AG04450 (cell line): ENCODE measurements around the gene GNPTAB. TPM values are rescaled to one million over a fixed set of nuclear protein-coding genes. Genes with fewer than 3 reads are reported as not detected.

ENCODE experiments used
- CTCF ChIA-PET: fragments of 300-600, 350-600 bp; formaldehyde crosslinking; extraction: SDS; loops from one replicate; lab custom pipeline; 2022; ENCODE audit warnings: antibody characterized with exemption, inconsistent platforms; lab: Charles Lee
- POLR2A ChIA-PET: fragments of 350-600 bp; formaldehyde crosslinking; extraction: SDS; loops from one replicate; lab custom pipeline; 2021; ENCODE audit warnings: antibody characterized with exemption, inconsistent platforms; lab: Yijun Ruan, JAX
- DNase-seq: peaks from one replicate; pipeline ENCODE4 v3.0.0-alpha.2; 2011; ENCODE audit warnings: low read depth, low spot score
- H3K27ac ChIP-seq: one replicate; pipeline ENCODE4 v1.5.1; 2012; ENCODE audit warnings: low read depth, low read length, control low read depth
- H3K27me3 ChIP-seq: one replicate; pipeline ENCODE4 v1.6.0; 2012; ENCODE audit warnings: low read length; ENCODE audit not compliant: control insufficient read depth, insufficient read depth
- H3K4me3 ChIP-seq: 2 replicates; pipeline ENCODE4 v1.5.1; 2011; ENCODE audit warnings: mild to moderate bottlenecking, low read depth, low read length, control low read depth
- H3K9me3 ChIP-seq: 2 replicates; pipeline ENCODE4 v1.5.1; 2012; ENCODE audit warnings: low read length; ENCODE audit not compliant: control insufficient read depth, insufficient read depth
- CTCF ChIP-seq: IDR thresholded peaks from 2 replicates; pipeline ENCODE4 v1.5.1; 2011; ENCODE audit warnings: low read depth, low read length, control low read depth, inconsistent platforms
- polyA plus RNA-seq: library from polyadenylated mRNA; depleted of rRNA; stranded (reverse); fragments of >200 nt; gene quantifications from 2 replicates; pipeline ENCODE4 v1.2.3, GENCODE V29; 2011

The GNPTAB gene
- polyA plus RNA-seq, 1 experiment, result 34.3 TPM

GRCh38 chr12:101767537-101767936 is 63.2 kb downstream of the GNPTAB start:
- CTCF ChIA-PET, result interaction anchor here (0.5 to 1.8 kb wide), 2 partner anchors 62 to 71 kb away, joined by 4 to 7 read pairs; no protein-coding TSS in a partner anchor
- POLR2A ChIA-PET, result no interaction called here
- Histone ChIP-seq H3K9me3 (no peaks in the 10 kb centered on the region), H3K27ac (no peak overlapping the region), H3K27me3 (no peaks in the 10 kb centered on the region), H3K4me3 (no peak overlapping the region)
- no peak for DNase-seq
- TF ChIP-seq CTCF, result no peak

GRCh38 chr12:101764051-101764792 is 66.5 kb downstream of the GNPTAB start:
- no peak for TF ChIP-seq CTCF
- CTCF ChIA-PET, result interaction anchor here (0.9 to 1.1 kb wide), 3 partner anchors 9 to 350 kb away, joined by 3 to 7 read pairs (median 3); no protein-coding TSS in a partner anchor
- no peak overlapping the region for H3K4me3 ChIP-seq
- no peaks in the 10 kb centered on the region for H3K9me3 ChIP-seq
- no peak overlapping the region for H3K27ac ChIP-seq
- POLR2A ChIA-PET, result no interaction called here
- no peaks in the 10 kb centered on the region for H3K27me3 ChIP-seq
- no peak for DNase-seq

- CTCF ChIA-PET, result interaction anchor here (0.9 to 1.8 kb wide), 4 partner anchors 9 to 12 kb away, joined by 3 to 7 read pairs (median 6); no protein-coding TSS in a partner anchor
- POLR2A ChIA-PET, result no interaction called here
- H3K9me3 ChIP-seq, result no peaks in the 10 kb centered on the region
Observed at GRCh38 chr12:101763246-101763931, 67.4 kb downstream of the GNPTAB start.

GRCh38 chr12:101761781-101762180 is 69.0 kb downstream of the GNPTAB start:
- no peak for TF ChIP-seq CTCF

More at GRCh38 chr12:101763246-101763931, 67.4 kb downstream of the GNPTAB start:
- H3K4me3 ChIP-seq, result no peak overlapping the region
- DNase-seq, result no peak
- no peak overlapping the region for H3K27ac ChIP-seq
- H3K27me3 ChIP-seq, result no peaks in the 10 kb centered on the region
- no peak for TF ChIP-seq CTCF

More at GRCh38 chr12:101761781-101762180, 69.0 kb downstream of the GNPTAB start:
- no peak for DNase-seq
- no peaks in the 10 kb centered on the region for H3K27me3 ChIP-seq
- ChIA-PET POLR2A (no interaction called here), CTCF (interaction anchor here (0.6 to 1.8 kb wide), 6 partner anchors 10 to 347 kb away, joined by 3 to 7 read pairs (median 4); no protein-coding TSS in a partner anchor)
- H3K27ac ChIP-seq, result no peak overlapping the region
- no peaks in the 10 kb centered on the region for H3K9me3 ChIP-seq
- H3K4me3 ChIP-seq, result no peak overlapping the region
